Stimulated activated CD4-positive, alpha-beta T cell treated with anti-CD3 and anti-CD28 coated beads, Interleukin-4, amount 100 ng/mL, for 24 hours (primary cell): ENCODE measurements around the gene ZBTB49.

Source experiments
- DNase-seq: peaks from one replicate; pipeline ENCODE4 v3.0.0-alpha.2; 2020

ZBTB49 gene

DNA sequence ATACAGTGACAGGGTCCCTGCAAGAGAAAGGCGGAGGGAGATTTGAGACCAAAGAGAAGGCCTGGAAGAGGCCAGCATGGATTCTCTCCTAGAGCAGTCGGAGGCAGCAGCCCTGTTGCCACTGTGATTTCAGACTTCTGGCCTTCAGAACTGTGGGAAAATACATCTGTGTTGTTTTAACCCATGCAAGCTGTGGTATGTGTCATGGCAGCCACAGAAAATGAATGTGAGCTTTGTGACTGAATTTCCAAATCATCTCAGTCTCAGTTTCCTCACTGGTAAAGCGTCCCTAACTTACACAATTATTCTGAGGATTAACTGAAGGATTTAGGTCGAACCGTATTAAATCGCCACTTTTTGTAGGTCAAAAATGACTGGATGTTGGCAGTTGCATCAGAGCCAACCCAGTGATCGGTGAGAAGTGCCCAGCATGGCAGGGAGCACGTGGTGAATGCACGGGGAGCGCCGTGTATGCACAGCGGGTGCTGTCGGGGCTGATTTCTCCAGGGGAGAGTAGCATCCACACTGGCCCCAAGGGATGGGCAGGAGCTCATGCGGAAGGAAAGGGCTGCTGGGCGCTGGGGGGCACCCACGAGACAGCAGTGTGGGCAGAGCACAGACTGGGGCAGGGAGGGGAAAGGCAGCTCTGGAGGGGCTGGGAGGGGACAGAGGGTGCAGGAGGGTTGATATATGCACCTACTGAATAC lies 73.1 kb downstream of the ZBTB49 start:
- DNase-seq = no peak

DNA sequence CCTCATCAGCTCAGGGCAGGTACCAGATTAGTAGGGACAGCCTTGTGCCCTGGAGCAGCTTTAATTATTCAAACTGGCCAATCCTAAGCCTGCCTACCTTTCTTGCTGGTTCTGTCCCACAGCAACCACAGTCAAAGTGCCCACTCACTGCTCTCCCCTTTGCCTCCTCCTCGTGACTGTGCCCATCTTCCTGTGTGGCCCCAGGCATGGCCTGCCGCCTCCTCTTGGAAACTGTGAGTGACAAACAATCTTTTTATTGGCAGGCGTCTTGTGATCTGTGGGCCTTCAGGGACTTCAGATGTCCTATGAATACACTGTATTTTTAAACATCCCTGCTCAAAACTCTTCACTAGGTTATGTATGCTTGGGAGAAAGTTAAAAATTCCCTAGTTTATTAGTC lies 74.0 kb downstream of the ZBTB49 start:
- DNase-seq = no peak

DNA sequence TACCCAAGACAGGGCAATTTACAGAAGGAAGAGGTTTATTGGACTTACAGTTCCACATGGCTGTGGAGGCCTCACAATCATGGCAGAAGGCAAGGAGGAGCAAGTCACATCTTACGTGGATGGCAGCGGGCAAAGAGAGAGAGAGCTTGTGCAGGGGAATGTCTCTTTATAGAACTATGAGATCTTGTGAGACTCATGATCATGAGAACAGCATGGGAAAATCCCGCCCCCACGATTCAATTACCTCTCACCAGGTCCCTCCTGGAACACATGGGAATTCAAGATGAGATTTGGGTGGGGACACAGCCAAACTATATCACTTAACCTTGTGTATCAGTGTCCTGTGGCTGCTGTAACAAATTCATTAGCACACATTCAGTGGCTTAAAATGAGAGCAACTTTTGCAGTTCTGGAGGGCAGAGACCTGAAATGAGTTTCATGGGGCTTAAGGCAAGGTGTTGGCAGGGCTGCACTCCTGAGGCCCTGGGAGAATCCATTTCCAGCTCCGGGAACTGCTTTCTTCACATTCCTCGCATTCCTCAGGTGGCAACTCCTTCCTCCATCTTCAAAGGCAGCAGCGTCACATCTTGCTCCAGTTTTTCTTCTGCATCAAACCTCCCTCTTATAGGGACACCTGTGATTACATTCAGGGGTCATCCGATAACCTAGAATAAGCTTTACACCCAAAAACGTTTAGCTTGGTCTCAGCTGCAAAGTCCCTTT lies 74.6 kb downstream of the ZBTB49 start:
- DNase-seq = no peak

DNA sequence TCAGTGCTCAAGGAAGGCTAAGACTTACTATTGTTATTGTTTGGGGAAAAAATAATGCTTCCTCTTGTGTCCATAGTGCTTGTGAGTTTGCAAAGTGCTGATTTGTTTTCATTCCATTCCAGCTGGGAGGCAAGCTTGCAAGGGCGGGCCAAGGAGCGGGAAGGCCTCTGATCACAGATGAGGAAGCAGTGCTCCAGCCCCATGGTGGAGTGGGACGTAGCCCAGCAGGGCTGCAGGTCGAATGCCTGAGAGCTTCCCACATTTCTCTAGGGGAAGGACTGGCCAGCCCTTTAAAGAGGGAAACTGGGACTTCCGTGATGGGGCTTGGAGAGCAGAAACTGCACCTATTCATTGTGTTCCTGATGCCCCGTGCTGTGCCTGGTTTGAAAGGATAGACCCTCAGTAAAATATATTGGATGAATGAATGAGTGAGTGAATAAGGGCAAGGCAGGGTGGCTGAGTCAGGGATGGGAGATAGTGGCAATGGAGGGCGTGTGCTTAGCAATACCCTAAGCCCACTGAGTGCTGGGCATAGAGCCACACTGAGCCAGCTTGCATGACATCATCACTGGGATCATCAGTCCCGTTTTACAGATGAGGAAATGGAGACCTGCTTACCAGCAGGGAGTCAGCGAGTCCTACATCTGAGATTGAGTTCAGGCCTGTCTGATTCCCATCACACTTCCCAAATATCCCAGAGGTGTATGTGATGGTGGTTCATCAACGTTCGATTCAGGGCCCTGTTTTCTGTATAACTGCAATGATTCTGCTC lies 78.9 kb downstream of the ZBTB49 start:
- DNase-seq = no peak
